ENCODE data around the gene KIF5A. TPM values are rescaled to one million over a fixed set of nuclear protein-coding genes. Genes with fewer than 3 reads are reported as not detected.

KIF5A gene

Small RNA genes lying within 50 kb of the gene (small RNA-seq; reads per million reads assigned to genes)
- gene MIR616 (ENCODE audit: insufficient read depth): not detected

Measured in neuronal stem cell (in vitro differentiated cells).